Mesenchymal stem cell (in vitro differentiated cells and primary cell): ENCODE data around the gene ACSF3.
"Not testable (repeated sequence)": the region's sequence is repeated elsewhere in the genome, so short reads cannot be mapped to it uniquely, and the experiment has no call there.

Experiments
- DNase-seq: peaks from one replicate; pipeline ENCODE4 v3.0.0-alpha.2; 2013
- H2AFZ ChIP-seq: one replicate; pipeline ENCODE4 v1.6.1; 2013; ENCODE audit warnings: low read depth, mild to moderate bottlenecking, control low read depth, inconsistent platforms, low read length, moderate library complexity
- H2AK5ac ChIP-seq: 2 replicates; pipeline ENCODE4 v1.6.1; 2013; ENCODE audit warnings: low read length, moderate library complexity, mild to moderate bottlenecking, inconsistent platforms; ENCODE audit not compliant: severe bottlenecking
- H2BK120ac ChIP-seq: one replicate; pipeline ENCODE4 v1.6.1; 2013; ENCODE audit warnings: low read depth, mild to moderate bottlenecking, inconsistent platforms, low read length, moderate library complexity
- H2BK12ac ChIP-seq, 2 experiments: one replicate each; pipeline ENCODE4 v1.6.1; 2013; ENCODE audit warnings: inconsistent platforms in 2 of 2, low read length in 2 of 2, mild to moderate bottlenecking in 2 of 2, moderate library complexity in 2 of 2, control low read depth in 1 of 2
- H2BK15ac ChIP-seq: one replicate; pipeline ENCODE4 v1.6.1; 2013; ENCODE audit warnings: mild to moderate bottlenecking, low read depth, inconsistent platforms; ENCODE audit not compliant: poor library complexity, severe bottlenecking
- H2BK5ac ChIP-seq: 2 replicates; pipeline ENCODE4 v1.6.1; 2013; ENCODE audit warnings: low read depth, mild to moderate bottlenecking, low read length, control low read depth, inconsistent platforms; ENCODE audit not compliant: poor library complexity, severe bottlenecking
- H3K14ac ChIP-seq, 2 experiments: one replicate each; pipeline ENCODE4 v1.6.1; 2013; ENCODE audit warnings: inconsistent platforms in 2 of 2, low read length in 2 of 2, control low read depth in 1 of 2, mild to moderate bottlenecking in 1 of 2, moderate library complexity in 1 of 2
- H3K18ac ChIP-seq, 2 experiments: one replicate each; pipeline ENCODE4 v1.6.1; 2013; ENCODE audit warnings: inconsistent platforms in 2 of 2, low read length in 2 of 2, control low read depth in 1 of 2, low read depth in 1 of 2, mild to moderate bottlenecking in 1 of 2
- H3K23ac ChIP-seq, 2 experiments: one replicate each; pipeline ENCODE4 v1.6.1; 2013; ENCODE audit warnings: inconsistent platforms in 2 of 2, low read length in 2 of 2, mild to moderate bottlenecking in 2 of 2, moderate library complexity in 2 of 2, control low read depth in 1 of 2
- H3K27ac ChIP-seq: 2 replicates; pipeline ENCODE4 v1.5.1; 2013; ENCODE audit warnings: mild to moderate bottlenecking, moderate library complexity, low read length, control low read depth, inconsistent platforms; ENCODE audit not compliant: poor library complexity, severe bottlenecking
- H3K27me3 ChIP-seq, 2 experiments: 2 replicates each; pipeline versions ENCODE4 v1.6.1 to v1.7.0; 2013; ENCODE audit warnings: low read length in 2 of 2, mild to moderate bottlenecking in 2 of 2, moderate library complexity in 2 of 2, control low read depth in 1 of 2, inconsistent platforms in 1 of 2; ENCODE audit not compliant: control insufficient read depth in 1 of 2, insufficient read depth in 1 of 2
- H3K36me3 ChIP-seq, 2 experiments: 2 replicates each; pipeline versions ENCODE4 v1.6.1 to v1.7.0; 2013; ENCODE audit warnings: low read length in 2 of 2, control low read depth in 1 of 2, inconsistent platforms in 1 of 2, low read depth in 1 of 2, mild to moderate bottlenecking in 1 of 2; ENCODE audit not compliant: insufficient read depth in 2 of 2, control insufficient read depth in 1 of 2
- H3K4ac ChIP-seq, 2 experiments: one replicate each; pipeline ENCODE4 v1.6.1; 2013; ENCODE audit warnings: inconsistent platforms in 2 of 2, low read length in 2 of 2, mild to moderate bottlenecking in 2 of 2, moderate library complexity in 2 of 2, control low read depth in 1 of 2, low read depth in 1 of 2
- H3K4me1 ChIP-seq: 2 replicates; pipeline ENCODE4 v1.6.1; 2013; ENCODE audit warnings: low read depth, low read length, control low read depth; ENCODE audit not compliant: control insufficient read depth, insufficient read depth
- H3K4me2 ChIP-seq: 2 replicates; pipeline ENCODE4 v1.6.1; 2013; ENCODE audit warnings: low read length, mild to moderate bottlenecking, inconsistent platforms; ENCODE audit not compliant: poor library complexity, severe bottlenecking
- H3K4me3 ChIP-seq, 2 experiments: 2 replicates each; pipeline versions ENCODE4 v1.5.1 to v1.7.0; 2013; ENCODE audit warnings: low read length in 2 of 2, mild to moderate bottlenecking in 2 of 2, control low read depth in 1 of 2, low read depth in 1 of 2; ENCODE audit not compliant: insufficient read depth in 1 of 2
- H3K79me1 ChIP-seq: replicated peaks from 2 replicates; pipeline ENCODE4 v1.6.1; 2013; ENCODE audit warnings: mild to moderate bottlenecking, control low read depth, low read length, inconsistent platforms; ENCODE audit not compliant: poor library complexity, severe bottlenecking
- H3K9ac ChIP-seq: 2 replicates; pipeline ENCODE4 v1.7.0; 2013; ENCODE audit warnings: mild to moderate bottlenecking, low read length, moderate library complexity
- H3K9me3 ChIP-seq: 2 replicates; pipeline ENCODE4 v1.7.0; 2013; ENCODE audit warnings: mild to moderate bottlenecking, low read length; ENCODE audit not compliant: control insufficient read depth
- H4K8ac ChIP-seq: one replicate; pipeline ENCODE4 v1.6.1; 2013; ENCODE audit warnings: inconsistent platforms, mild to moderate bottlenecking, low read length, moderate library complexity
- H4K91ac ChIP-seq: one replicate; pipeline ENCODE4 v1.6.1; 2013; ENCODE audit warnings: mild to moderate bottlenecking, low read length, inconsistent platforms
- WGBS: methylation state at CpG from one replicate; pipeline ENCODE4 v1.1.7; 2013; ENCODE audit warnings: mixed read lengths; 5-methylcytosine and 5-hydroxymethylcytosine counted together

Gene ACSF3

GRCh38 chr16:89072548-89073130 is 21.0 kb upstream of the ACSF3 start:
- H2BK120ac ChIP-seq, result no peak overlapping the region
- no peak overlapping the region for H3K4me2 ChIP-seq
- no peak overlapping the region for H2BK5ac ChIP-seq
- H3K9me3 ChIP-seq, result no peaks in the 10 kb centered on the region
- no peak overlapping the region for H3K4me3 ChIP-seq
- H3K4me1 ChIP-seq, result peaks cover 1% of the 10 kb centered on the region
- no peak overlapping the region for H2AFZ ChIP-seq
- no peak overlapping the region for H3K27ac ChIP-seq
- H2BK15ac ChIP-seq, result no peak overlapping the region
- no peak overlapping the region for H3K23ac ChIP-seq
- H3K9ac ChIP-seq, result no peak overlapping the region
- no peak overlapping the region for H3K18ac ChIP-seq
- no peak overlapping the region for H3K4ac ChIP-seq
- no peak overlapping the region for H2BK12ac ChIP-seq
- H2AK5ac ChIP-seq, result no peak overlapping the region
- H3K79me1 ChIP-seq, result no peaks in the 10 kb centered on the region
- H3K36me3 ChIP-seq, result no peaks in the 10 kb centered on the region
- H3K14ac ChIP-seq, result no peak overlapping the region
- 93% methylated on average over 21 of the region's 22 CpGs for WGBS
- peaks cover 0 to 53% of the 10 kb centered on the region in 2 experiments for H3K27me3 ChIP-seq
- H4K91ac ChIP-seq, result no peak overlapping the region
- no peak overlapping the region for H4K8ac ChIP-seq
- no peak for DNase-seq

- Histone ChIP-seq H3K36me3 (no peaks in the 10 kb centered on the region), H3K18ac (no peak overlapping the region), H2BK12ac (no peak overlapping the region), H4K8ac (no peak overlapping the region), H3K9ac (no peak overlapping the region), H3K9me3 (no peaks in the 10 kb centered on the region), H2BK15ac (no peak overlapping the region), H4K91ac (no peak overlapping the region), H3K4me2 (no peak overlapping the region), H3K27me3 (peaks cover 0 to 47% of the 10 kb centered on the region in 2 experiments), H3K27ac (no peak overlapping the region), H2BK5ac (no peak overlapping the region), H3K4me3 (no peak overlapping the region), H3K79me1 (no peaks in the 10 kb centered on the region), H3K14ac (no peak overlapping the region), H2AFZ (no peak overlapping the region), H2AK5ac (no peak overlapping the region), H3K4ac (no peak overlapping the region), H3K23ac (no peak overlapping the region), H3K4me1 (no peaks in the 10 kb centered on the region), H2BK120ac (no peak overlapping the region)
- WGBS, result 94% methylated on average over 34 of the region's 34 CpGs
- DNase-seq, result no peak
Measured at GRCh38 chr16:89073346-89074071, 20.1 kb upstream of the ACSF3 start.

GRCh38 chr16:89074072-89074674 is 19.5 kb upstream of the ACSF3 start:
- H3K9ac ChIP-seq, H2AFZ ChIP-seq, H4K91ac ChIP-seq, H4K8ac ChIP-seq, H2BK120ac ChIP-seq, H3K14ac ChIP-seq, H2AK5ac ChIP-seq, H3K4me2 ChIP-seq, H3K27ac ChIP-seq, H2BK12ac ChIP-seq, H3K9me3 ChIP-seq, H3K4me3 ChIP-seq, H3K4me1 ChIP-seq, H3K4ac ChIP-seq, H3K18ac ChIP-seq, H2BK5ac ChIP-seq, H3K79me1 ChIP-seq, H2BK15ac ChIP-seq, H3K23ac ChIP-seq, DNase-seq, H3K36me3 ChIP-seq: not testable (repeated sequence)
- 96% methylated on average over 35 of the region's 35 CpGs for WGBS
- peaks cover 0 to 41% of the 10 kb centered on the region in 2 experiments for H3K27me3 ChIP-seq
